Sigmoid colon (tissue), 7 donors: ENCODE measurements around the gene SNX24. TPM values are rescaled to one million over a fixed set of nuclear protein-coding genes. Genes with fewer than 3 reads are reported as not detected.

Source experiments
- DNase-seq: peaks from one replicate; pipeline ENCODE4 v3.0.0-alpha.2; 2019
- H3K27ac ChIP-seq, 4 donors: fragments of 200-600 bp; sonication (generic); one replicate each; pipeline ENCODE4 v1.5.1; 2016 to 2019; ENCODE audit warnings: mild to moderate bottlenecking in 1 of 4
- H3K27me3 ChIP-seq, 3 donors: fragments of 200-600 bp; sonication (generic); one replicate each; pipeline ENCODE4 v1.5.1; 2019; ENCODE audit warnings: mild to moderate bottlenecking in 1 of 3
- H3K36me3 ChIP-seq, 4 donors: fragments of 200-600 bp; sonication (generic); one replicate each; pipeline ENCODE4 v1.5.1; 2016 to 2019
- H3K4me1 ChIP-seq, 4 donors: fragments of 200-600 bp; sonication (generic); one replicate each; pipeline ENCODE4 v1.5.1; 2017 to 2019
- H3K4me3 ChIP-seq, 4 donors: fragments of 200-600 bp; sonication (generic); one replicate each; pipeline ENCODE4 v1.5.1; 2017 to 2019; ENCODE audit warnings: mild to moderate bottlenecking in 2 of 4, moderate library complexity in 1 of 4
- H3K9me3 ChIP-seq, 4 donors: fragments of 200-600 bp in 3 of 4; sonication (generic) in 3 of 4; one replicate each; pipeline versions ENCODE4 v1.5.1 to v1.6.1; 2013 to 2019
- EP300 ChIP-seq, 4 donors: sonication (generic); formaldehyde crosslinking; IDR thresholded peaks; one replicate each; pipeline ENCODE4 v1.6.1; 2017; ENCODE audit warnings: antibody characterized with exemption in 4 of 4
- POLR2A ChIP-seq, 2 donors: fragments of 450-650 bp; IDR thresholded peaks; one replicate each; pipeline ENCODE4 v1.6.1; 2016; ENCODE audit warnings: antibody characterized with exemption in 2 of 2, mild to moderate bottlenecking in 2 of 2, moderate library complexity in 2 of 2
- POLR2AphosphoS5 ChIP-seq, 4 donors: sonication (generic); formaldehyde crosslinking; IDR thresholded peaks; one replicate each; pipeline ENCODE4 v1.6.1; 2017; ENCODE audit warnings: antibody characterized with exemption in 4 of 4
- WGBS, 2 donors: extraction: QIAGEN DNeasy Blood & Tissue Kit; methylation state at CpG; one replicate each; pipeline ENCODE4 v1.1.7; 2013; 5-methylcytosine and 5-hydroxymethylcytosine counted together
- intact Hi-C: fragments of 100-400 bp; cut with DNase I; formaldehyde crosslinking; loops from one replicate; pipeline ENCODE4 v1.15.1; 2023
- polyA plus RNA-seq, 3 donors: library from polyadenylated mRNA; stranded (reverse); fragments of 200-250 nt; gene quantifications; one replicate each; pipeline ENCODE4 v1.2.3, GENCODE V29; 2013
- total RNA-seq, 4 donors: library from RNA; depleted of rRNA; stranded (reverse); fragments of >200 nt; gene quantifications; one replicate each; pipeline ENCODE4 v1.1.0, GENCODE V29; 2016
- TF ChIP-seq, protein P1 (sequence below), 4 experiments: fragments of 450-650 bp in 3 of 4; fragments of 200-600 bp in 1 of 4; IDR thresholded peaks; one replicate each; pipeline ENCODE4 v1.5.1; 2016 to 2019; ENCODE audit warnings: antibody characterized with exemption in 4 of 4, mild to moderate bottlenecking in 3 of 4, moderate library complexity in 2 of 4
- donor health status: healthy with polysubstance abuse.
- donor health status: Bipolar disorder and iron deficiency.
- donor health status: healthy.

SNX24 gene
- total and polyA plus RNA-seq, 7 donors = 7.3 to 28.2 (median 10.7) TPM

DNA sequence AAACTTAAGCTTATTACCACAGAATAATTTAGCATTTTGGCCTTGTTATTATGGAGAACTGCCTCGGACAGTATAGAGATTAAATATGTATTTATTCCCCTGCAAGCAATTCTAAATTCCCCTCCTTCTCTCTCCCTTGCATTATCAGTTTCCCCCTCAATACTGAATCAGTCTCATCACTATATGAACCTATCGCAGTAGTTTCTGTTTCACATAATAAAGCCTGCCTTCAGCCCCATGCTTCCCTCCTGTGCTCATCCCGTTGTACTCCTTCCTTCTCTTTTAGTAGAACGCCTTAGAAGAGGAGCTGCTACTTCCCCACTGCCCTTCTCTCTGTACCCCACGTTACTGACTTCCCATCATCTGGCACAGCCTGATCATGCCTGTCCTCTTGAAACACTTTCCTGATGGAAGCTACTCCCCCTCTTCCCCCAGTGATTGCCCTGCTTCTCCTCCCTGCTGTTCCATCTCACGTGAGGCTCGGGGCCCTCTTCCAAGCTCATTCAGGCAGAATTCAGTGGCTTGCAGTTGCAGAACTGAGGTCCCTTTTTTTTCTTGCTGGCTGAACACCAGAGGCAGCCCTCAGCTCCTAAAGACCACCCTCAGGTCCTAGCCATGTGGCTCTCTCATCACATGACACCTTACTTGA, 97.8 kb downstream of the SNX24 start:
- H3K4me3 ChIP-seq = no peak overlapping the region
- intact Hi-C loops = no loop called here
- no peak for DNase-seq
- 72 to 75% methylated on average over 7 of the region's 7 CpGs for WGBS, 2 donors
- H3K36me3 ChIP-seq = peaks cover 0 to under 1% (median 0%) of the 10 kb centered on the region in 4 donors
- no peaks in the 10 kb centered on the region for H3K27me3 ChIP-seq
- H3K9me3 ChIP-seq = no peaks in the 10 kb centered on the region
- H3K27ac ChIP-seq = no peak overlapping the region
- TF ChIP-seq POLR2A (IDR thresholded peaks at IDR 0.05) (no peak), EP300 (IDR thresholded peaks at IDR 0.05) (no peak), POLR2AphosphoS5 (IDR thresholded peaks at IDR 0.05) (no peak)
- TF ChIP-seq, protein P1, sequence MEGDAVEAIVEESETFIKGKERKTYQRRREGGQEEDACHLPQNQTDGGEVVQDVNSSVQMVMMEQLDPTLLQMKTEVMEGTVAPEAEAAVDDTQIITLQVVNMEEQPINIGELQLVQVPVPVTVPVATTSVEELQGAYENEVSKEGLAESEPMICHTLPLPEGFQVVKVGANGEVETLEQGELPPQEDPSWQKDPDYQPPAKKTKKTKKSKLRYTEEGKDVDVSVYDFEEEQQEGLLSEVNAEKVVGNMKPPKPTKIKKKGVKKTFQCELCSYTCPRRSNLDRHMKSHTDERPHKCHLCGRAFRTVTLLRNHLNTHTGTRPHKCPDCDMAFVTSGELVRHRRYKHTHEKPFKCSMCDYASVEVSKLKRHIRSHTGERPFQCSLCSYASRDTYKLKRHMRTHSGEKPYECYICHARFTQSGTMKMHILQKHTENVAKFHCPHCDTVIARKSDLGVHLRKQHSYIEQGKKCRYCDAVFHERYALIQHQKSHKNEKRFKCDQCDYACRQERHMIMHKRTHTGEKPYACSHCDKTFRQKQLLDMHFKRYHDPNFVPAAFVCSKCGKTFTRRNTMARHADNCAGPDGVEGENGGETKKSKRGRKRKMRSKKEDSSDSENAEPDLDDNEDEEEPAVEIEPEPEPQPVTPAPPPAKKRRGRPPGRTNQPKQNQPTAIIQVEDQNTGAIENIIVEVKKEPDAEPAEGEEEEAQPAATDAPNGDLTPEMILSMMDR (IDR thresholded peaks at IDR 0.05) = no peak
- peaks cover 0 to 25% (median 19%) of the 10 kb centered on the region in 4 donors for H3K4me1 ChIP-seq

DNA sequence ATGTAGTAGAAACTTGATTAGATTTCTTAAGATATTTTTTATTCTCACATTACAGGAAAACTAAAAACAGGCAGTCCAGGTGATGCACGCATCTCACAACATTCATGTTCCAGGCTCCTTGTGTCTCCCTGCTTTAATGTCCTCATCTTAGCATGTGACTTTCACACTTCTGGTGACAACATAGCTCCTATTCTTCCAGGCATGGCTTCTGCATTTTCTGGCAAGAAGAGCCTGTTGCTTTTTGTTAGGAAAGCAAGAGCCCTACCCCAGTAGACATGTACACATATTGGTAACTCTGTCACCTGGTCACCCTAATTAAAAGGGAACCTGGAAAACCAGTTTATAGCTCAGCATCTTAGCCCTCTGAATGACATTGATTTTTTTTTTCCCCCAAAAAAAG, 98.6 kb downstream of the SNX24 start:
- WGBS, 2 donors = 96 to 100% methylated on average over 1 of the region's 1 CpG
- Histone ChIP-seq H3K36me3 (peaks cover 0 to 5% (median 0%) of the 10 kb centered on the region in 4 donors), H3K4me3 (no peak overlapping the region), H3K9me3 (no peaks in the 10 kb centered on the region), H3K27ac (no peak overlapping the region), H3K27me3 (no peaks in the 10 kb centered on the region), H3K4me1 (peaks cover 0 to 20% (median 17%) of the 10 kb centered on the region in 4 donors)
- DNase-seq = no peak
- intact Hi-C loops = no loop called here
- TF ChIP-seq, protein P1 (IDR thresholded peaks at IDR 0.05) = no peak
- TF ChIP-seq POLR2AphosphoS5 (IDR thresholded peaks at IDR 0.05) (no peak), EP300 (IDR thresholded peaks at IDR 0.05) (no peak), POLR2A (IDR thresholded peaks at IDR 0.05) (no peak)

DNA sequence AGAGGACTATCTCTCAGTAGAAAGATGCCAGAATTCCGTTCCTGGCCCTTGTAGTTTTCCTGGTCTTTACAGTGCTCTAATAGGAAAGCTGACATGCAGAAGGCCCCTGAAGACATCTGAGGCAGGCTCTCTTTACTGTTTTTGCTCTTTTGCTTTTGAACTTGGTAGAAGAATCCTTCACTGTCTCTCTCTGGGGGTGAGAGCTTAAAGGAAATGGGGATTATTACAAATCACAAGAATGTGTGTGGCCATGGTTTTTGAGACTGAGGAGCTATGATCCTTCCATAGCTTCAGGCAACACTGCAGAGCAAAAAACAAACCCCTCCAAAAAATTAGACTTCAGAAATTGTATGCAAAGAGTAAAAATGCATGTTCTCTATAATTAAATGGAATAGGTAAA, 102.0 kb downstream of the SNX24 start:
- H3K27me3 ChIP-seq = no peaks in the 10 kb centered on the region
- no peak overlapping the region for H3K27ac ChIP-seq
- H3K9me3 ChIP-seq = no peaks in the 10 kb centered on the region
- H3K4me3 ChIP-seq = no peak overlapping the region
- peaks cover 0 to 5% (median 0%) of the 10 kb centered on the region in 4 donors for H3K36me3 ChIP-seq
- DNase-seq = no peak
- intact Hi-C loops = no loop called here
- H3K4me1 ChIP-seq = peaks cover 0 to 15% (median 14%) of the 10 kb centered on the region in 4 donors
- 87 to 90% methylated on average over 1 of the region's 1 CpG for WGBS, 2 donors
- no peak for TF ChIP-seq POLR2A (IDR thresholded peaks at IDR 0.05)
- TF ChIP-seq, protein P1 (IDR thresholded peaks at IDR 0.05) = no peak
- TF ChIP-seq EP300 (IDR thresholded peaks at IDR 0.05) = no peak
- no peak for TF ChIP-seq POLR2AphosphoS5 (IDR thresholded peaks at IDR 0.05)

DNA sequence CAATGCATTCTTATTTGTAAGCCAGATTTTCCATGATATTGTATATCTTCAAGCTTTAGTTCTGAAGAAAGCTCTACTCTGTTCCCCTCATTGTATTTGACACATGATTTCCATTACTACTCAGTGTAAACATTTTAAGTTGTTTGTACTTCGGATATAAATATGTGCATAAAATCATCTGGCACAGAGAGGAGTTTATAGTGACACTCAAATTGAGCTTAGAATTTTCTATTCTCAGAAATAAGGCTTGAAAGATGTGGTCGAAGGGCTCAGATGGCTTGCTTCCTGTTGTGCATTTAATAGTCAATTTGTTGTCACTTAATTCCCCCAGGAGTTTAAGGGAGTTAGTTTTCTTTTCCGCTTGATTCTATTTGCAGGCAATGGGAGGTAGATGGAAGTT, 102.4 kb downstream of the SNX24 start:
- no peak for DNase-seq
- Histone ChIP-seq H3K4me3 (no peak overlapping the region), H3K36me3 (peaks cover 0 to 5% (median 0%) of the 10 kb centered on the region in 4 donors), H3K9me3 (no peaks in the 10 kb centered on the region), H3K27me3 (no peaks in the 10 kb centered on the region), H3K27ac (no peak overlapping the region), H3K4me1 (peaks cover 0 to 13% (median 11%) of the 10 kb centered on the region in 4 donors)
- intact Hi-C loops = no loop called here
- 54 to 57% methylated on average over 3 of the region's 3 CpGs for WGBS, 2 donors
- TF ChIP-seq, protein P1 (IDR thresholded peaks at IDR 0.05) = no peak
- TF ChIP-seq POLR2A (IDR thresholded peaks at IDR 0.05) = no peak
- TF ChIP-seq POLR2AphosphoS5 (IDR thresholded peaks at IDR 0.05) = no peak
- no peak for TF ChIP-seq EP300 (IDR thresholded peaks at IDR 0.05)
